Left forelimb (tissue), 1 donor: ENCODE results near the gene FHOD1.
A peak's percentile ranks its signal among the peaks of the same experiment; 100 is the strongest.

ENCODE experiments used
- DNase-seq: peaks from one replicate; pipeline ENCODE4 v3.0.0-alpha.2; 2018; ENCODE audit warnings: low spot score

FHOD1 gene

DNA sequence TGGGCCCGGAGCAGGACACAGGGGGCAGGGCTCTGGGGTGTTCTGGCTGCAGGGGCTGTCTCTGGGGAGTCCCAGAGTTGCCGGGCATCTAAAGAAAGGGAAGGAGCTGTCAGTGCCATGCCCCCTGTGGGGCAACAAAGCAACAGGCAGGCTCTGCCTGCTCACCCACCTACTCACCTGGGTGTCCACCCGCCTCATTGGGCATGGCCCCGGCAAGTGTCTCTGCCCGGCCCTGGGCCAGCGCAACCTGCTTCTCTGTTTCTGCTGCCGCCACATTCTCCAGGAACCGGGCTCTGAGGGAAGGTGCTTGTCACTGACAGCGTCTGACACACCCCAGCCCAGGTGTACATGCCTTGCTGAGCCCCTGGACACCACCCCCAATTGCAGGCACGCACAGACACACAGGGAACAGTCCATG lies 13.1 kb downstream of the FHOD1 start:
- peak; percentile 58 for DNase-seq

DNA sequence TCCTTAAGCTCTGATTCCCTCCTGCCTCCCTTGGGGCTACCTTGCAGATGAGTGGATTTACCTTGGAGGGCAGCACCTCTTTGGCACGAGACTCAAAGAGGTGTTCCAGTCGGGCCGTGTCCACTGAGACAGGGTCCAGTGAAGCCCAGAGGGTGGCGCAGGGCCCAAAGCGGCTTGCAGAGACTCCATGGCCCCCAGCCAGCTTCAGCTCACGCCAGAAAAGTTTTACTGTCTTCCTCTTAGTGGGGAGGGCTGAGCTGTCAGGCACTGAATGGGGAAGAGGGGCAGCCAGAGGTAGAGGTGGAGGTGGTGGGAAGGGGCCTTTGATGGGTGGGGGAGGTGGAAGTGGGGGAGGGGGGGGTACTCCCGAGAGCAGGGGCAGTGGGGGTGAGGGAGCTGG lies 13.7 kb downstream of the FHOD1 start:
- DNase-seq = no peak

DNA sequence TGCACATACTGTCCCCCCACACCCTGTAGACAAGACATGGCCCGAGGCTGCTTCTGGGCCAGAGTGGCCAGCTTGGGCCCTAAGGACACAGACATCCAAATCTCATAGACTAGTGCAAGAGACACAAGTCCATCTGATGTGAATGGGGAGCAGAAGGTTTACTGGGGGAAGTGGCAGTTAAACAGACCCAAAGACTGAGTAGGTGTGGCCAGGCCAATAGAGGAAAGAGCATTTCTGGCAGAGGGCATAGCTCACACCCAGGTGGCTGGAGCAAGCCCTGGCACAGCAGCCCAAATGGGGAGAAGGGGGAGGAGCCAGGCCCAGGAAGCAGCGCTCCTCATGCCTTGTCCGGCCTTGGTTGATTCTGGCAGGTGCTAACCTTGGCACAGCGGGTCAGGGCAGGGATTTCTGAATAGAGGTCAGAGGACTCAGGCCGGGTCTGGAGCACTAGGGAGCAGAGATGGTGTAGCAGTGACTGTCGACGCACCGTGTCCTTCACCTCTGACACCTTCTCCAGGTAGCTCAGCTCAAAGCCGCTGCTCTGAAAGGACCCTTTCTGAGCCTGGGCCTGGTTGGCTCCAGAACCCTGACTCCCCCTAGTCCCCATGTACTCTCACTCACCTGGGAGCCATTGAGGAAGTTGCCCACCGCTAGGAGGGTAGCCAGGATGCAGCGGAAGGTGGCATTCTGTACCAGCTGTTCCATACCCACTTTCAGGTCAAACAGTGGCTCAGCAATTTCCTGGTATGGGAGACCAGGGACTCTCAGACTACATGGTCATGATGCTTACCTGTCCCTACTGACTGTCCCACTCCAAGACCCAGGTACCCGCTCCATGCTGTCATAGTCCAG lies 16.2 kb downstream of the FHOD1 start:
- DNase-seq = no peak

DNA sequence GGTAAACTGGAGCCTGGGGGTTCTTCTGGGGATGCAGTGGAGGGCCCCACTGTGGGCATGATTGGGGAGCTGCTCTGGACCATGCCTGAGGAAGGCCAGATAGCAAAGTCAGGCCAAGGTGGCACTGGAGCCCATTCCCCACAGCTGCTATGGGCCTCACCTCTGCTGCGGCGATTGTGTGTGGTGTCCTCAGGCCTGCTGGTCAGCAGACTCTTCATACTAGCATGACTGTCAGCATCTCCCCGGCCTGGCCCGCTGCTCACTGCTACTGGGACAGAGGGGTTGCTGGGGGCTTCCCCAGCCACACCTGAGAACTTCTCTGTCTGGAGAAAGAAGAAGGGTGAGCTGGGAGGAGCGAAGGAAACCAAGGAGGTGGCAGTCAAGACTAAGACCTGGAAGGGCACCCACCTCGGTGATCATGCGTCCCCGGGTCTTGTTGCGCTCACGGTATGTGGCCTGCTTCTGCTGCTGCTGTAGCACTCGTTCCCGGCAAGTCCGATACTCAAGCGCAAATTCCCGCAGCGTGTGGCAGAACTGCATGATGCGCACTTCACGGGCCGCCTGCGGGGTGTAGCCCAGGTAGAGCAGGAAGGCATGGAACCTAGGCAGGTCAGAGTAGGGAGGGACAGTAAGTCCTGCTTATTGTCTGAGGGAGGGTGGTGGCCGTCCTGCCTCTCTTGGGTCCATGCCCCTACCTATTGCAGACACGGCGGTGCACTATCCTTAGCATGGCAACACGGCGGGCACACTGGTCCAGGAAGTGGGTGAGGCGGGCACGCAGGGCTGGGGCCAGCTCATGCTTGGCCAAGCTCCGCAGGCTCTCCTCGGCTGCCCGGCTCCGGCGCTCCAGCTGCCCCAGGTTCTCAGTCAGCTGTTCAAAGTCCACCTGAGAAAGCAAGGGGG lies 17.1 kb downstream of the FHOD1 start:
- peak; percentile 62 for DNase-seq

DNA sequence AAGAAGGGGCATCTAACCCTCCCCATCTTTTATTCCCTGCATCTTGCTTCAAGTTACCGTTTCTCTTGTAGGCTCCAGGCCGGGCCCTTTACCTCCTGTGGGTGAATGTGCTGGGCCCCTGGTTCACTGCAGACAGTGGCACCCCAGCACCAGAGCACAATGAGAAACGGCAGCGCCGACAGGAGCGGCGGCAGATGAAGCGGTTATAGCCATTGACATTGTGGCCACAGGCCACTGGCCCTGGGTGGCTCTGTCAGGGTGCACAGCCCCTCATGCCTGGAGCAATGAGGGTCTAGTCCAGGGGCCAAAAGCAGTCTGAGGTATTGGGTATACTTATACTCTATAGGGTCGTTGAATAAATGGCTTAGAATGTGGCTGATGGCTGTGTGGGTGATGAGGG lies 18.4 kb downstream of the FHOD1 start:
- no peak for DNase-seq

DNA sequence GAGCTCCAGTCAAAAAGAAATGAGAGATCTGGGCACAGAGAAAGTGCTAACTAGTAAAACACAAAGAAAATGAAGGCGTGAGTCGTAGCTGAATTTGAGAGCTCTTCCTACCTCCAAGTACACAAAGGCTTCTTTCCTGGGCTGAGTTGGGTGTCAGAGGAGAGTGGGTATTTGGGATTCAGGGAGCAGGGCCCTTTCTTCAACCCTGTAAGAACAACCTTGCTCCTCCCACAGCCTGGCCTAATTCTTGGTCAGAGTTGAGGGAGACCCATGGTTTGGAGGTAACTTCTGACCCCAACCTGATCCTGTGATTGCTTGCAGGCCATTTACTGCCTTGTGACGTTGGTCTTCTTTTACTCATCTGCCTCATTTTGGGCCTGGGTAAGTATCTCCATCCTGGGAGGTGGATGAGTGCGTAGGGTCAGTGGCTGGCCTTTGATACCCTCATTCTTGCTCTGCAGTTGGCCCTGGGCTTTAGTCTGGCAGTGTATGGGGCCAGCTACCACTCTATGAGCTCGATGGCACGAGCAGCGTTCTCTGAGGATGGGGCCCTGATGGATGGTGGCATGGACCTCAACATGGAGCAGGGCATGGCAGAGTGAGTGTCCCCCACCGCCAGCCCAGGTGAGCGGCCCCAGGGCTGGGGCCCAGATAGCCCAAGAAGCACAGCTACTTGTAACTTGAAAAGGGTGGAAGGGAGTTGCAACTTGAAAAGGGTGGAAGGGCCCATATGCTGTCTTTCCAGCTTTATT lies 19.1 kb downstream of the FHOD1 start:
- DNase-seq = no peak

DNA sequence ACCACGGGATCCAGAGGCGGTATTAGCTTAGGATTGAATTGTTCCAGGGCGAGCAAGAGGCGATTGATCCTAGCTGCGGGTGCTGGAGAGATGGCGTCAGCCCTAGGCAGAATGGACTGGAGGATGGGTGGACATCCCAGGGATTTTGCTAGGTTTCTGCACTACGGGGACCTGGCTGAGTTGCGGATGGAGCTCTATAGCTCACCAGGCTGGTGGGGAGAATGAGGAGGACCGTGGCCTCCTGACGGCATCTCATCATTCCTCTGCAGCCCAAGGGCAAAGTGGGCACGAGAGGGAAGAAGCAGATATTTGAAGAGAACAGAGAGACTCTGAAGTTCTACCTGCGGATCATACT lies 19.7 kb downstream of the FHOD1 start:
- no peak for DNase-seq

DNA sequence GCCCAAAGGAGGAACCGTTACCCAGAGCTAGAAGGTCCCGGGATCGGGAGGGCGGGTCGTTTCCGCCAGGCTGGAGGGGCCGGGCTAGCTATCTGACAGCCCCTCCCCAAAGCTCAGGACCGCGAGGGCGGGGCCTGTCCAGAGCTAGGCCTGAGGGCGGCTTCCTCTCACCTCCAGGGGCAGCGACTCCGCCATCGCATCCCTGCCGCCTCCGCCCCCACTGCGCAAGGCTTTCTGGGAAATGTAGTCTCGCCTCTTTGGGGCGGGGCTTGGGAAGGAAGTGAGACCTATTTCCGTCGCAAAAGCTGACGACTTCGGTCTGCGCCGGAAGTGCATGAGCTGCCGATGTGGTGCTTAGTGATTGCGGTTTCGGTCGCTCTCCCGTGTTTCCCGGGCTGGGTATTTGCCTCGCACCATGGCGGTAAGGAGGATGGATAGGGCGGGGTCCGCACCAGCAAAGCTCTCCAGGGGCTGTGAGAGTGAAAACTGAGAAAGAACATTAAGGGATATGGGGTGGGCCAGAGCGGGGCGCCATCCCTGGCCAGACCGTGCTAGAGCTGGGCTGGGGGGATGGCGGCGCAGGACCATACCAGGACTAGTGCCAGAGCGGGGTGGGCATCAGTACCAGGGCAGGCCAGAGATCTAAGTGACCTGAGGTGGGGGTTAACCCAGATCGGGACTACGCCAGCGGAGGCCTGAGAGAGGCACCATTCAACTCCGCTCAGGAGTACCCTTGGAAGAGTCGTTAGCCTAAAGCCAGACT lies 20.3 kb downstream of the FHOD1 start, which contains the start of gene TMEM208:
TSS of gene TMEM208 (plus strand) at position 327 of the 763 bp plus-strand sequence. CDS start at position 416, 89 bp downstream.
- peak; percentile 98 for DNase-seq

DNA sequence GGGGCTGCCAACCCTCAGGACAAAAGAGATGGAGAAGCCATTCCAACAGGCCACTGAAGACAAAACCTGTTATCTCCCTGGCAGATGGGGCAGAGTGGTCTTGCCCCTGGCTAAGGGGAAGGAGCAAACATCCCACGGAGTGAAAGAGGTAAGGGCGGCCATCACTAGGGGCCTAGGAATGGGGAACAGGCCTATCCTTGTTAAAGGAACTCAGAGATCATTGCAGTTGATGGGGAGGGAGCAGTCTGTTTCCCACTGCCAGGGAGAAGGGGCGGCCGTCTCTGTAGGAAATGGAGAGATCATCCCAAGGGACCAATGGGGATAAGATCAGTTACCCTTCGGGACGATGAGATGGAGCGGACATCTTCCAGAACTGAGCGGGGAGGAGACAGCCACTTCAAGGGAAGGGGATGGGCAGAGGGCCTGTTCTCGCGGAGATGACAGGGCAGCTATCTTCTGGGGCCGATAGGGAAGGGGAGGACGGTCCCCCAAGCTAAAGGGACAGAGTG lies 20.9 kb downstream of the FHOD1 start:
- no peak for DNase-seq

DNA sequence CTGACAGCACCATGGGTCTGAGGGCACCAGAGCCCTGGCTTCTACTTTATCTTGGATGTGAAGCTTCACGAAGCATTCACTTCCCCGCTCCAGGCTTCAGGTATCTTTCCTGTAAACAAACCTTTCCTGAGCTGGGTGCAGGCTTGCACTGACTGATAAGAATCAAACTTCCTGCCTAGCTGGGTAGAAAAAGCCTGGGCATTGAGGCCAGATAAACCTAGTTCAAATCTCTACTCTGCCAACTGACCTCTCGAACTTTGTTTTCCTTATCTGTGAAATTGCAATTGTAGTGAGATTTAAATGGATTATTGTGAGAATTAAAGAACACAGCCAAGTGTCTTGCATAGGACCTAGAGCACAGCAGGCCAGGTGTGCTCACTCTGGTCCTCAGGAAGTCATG lies 23.3 kb downstream of the FHOD1 start:
- DNase-seq = no peak

DNA sequence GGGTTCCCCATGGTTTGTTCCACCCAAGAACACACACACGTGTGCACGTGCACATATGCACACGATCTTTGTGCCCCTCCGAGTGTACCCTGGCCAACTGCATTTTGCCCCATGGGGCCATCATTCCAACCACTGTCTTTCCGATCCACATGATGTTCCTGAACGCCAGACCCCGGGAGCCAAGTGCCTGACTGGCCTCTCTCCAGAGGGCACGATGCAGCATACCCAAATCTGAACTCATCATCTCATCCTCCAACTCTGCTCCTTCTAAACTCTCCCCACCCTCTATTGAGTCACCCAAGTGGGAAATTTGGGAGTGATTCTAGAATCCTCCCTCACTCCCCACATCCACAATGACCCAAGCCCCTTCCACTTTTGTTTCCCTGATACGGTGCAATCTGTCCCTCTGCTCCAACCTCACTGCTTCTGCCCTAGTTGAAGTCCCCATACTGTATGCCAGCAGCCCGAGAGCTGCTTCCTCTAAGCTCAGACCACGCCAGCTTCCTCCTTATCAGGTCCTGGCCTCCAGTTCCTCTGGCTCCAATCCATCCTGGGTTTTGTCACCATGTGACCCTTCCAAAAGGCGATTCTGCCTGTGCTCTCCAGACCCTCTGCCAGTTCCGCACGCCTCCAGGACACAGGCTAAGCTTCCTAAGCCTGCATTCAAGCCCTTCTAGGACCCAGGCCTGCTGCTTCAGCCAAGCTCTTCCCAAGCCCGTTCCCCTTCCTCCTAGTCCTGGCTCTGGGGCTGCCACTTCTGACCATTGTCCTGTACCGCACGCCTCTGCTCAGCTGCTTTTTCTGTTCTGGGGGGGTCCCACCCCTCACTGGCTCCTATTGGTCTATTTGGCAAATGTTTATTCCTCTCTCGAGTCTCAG lies 30.4 kb downstream of the FHOD1 start:
- DNase-seq = no peak

DNA sequence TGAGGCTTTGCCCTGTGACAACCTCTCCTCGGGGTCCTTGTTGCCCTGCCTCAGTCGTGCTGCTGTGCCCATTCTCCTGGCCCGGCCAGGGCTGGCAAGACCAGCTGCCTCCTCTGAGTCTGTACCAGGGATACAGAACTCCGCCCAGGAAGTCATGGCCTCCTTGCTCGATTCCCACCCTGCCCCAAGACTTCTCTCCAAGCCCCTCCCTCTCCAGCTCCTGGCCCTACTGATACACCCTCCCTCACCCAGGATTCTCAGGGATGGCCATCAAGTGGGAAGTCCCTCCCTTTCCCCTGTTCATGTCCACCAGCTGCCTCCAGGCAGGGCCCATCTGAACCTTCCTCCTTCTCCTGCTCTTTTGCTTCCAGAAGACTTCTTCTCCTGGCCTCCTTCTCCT lies 31.6 kb downstream of the FHOD1 start:
- DNase-seq = no peak

DNA sequence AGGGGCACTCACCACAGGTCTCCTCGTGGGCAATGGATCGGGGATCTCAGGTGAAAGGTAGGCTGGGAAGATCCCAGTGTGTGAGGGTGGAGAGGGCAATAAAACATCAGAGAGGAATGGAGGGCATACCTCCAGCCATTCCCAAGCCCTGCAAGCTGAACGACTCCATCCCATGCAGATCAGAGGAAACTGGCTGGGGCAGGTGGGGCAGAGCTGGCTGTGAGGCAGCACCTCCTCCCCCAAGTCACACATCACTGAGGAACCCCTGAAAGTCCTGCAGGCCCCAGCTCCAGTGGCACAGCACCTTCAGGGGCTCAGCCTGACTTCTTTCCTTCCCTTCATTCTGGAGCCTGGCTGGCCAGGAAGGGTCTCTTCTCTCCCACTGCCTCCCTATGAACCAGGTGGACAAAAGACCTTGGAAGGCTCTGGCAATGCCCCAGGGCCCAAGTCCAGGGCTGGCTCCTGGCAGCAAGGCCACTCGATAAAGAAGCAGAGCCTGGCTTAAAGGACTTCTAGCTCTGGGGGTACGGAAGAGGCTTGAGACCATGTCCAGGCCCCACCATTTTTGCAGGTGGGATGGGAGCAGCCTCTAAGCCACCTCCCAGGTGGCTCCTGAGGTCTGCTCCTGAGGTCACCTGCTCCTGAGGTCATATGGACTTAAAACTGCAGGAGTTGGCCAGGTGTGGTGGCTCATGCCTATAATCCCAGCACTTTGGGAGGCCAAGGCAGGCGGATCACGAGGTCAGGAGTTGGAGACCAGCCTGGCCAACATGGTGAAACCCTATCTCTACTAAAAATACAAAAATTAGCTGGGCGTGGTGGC lies 33.9 kb downstream of the FHOD1 start:
- no peak for DNase-seq

DNA sequence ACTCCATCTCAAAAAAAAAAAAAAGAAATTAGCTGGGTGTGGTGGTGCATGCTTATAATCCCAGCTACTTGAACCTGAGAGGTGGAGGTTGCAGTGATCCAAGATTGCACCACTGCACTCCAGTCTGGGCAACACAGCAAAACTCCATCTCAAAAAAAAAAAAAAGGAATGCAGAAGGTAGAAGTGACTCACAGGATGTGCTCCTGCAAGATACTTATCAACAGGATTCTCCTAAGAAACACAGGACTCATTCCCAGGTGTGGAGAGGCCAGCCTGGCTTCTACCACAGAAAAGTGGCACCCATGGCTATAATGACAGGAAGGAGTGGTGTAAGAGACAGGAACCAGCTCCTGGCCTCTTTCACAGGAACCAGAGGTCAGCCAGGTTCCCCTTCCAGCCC lies 34.5 kb downstream of the FHOD1 start:
- DNase-seq = no peak

DNA sequence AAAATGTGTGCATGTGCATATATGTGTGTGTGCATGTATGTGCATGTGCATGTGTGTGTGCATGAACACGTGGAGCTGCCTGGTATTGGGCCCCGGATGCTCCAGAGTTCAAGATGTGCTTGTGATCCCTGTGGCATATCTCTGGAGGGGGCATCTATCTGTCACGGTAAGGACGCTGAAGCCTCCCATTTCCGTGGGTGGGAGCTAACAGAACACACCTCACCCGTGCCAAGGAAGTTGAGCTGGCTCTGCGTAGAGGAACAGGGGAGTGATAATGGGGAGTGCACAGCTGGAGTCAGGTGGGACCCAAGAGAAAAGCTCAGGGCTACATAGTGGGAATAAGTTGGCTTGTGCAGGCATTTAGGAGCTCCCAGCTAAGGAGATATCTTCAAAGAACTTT lies 35.6 kb downstream of the FHOD1 start:
- DNase-seq = no peak

DNA sequence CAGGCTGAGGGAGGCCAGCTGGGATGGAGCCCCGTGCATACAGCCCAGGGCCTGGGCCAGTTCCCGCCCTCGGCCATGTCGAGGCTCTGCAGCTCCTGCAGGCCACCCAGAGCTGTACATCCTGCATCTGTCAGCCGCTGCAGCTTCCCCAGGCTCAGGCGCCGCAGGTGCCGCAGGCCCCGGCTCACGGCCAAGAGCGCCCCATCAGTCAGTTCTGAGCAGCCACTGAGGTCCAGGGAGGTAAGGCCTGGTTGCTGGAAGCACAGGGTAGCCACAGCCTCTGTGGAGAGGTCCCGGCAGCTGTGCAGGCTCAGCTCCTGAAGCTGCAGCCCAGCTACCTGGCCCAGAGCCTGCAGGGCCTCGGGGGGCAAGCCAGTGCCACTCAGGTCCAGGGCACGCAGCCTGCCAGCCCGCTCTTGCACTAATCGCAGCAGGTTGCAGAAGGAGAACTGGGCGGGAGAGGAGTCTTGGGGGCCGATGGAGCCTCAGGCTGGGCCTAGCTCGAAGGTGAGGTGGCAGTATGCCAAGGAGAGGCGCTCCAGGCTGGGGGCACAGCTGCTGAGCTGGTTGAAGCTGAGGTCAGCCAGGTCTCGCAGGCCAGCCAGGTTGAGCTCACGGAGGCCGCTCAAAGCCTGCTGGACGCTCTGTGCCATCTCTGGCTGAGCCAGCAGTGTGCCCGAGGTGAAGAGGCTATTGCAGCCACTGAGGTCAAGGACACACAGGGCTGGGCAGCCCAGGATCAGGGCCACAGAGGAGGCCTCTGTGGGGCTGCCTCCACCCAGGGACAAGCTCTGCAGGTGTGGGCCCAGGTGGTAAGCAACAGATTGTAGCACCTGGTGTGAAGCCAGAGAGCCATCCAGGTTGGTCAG lies 37.0 kb downstream of the FHOD1 start:
- DNase-seq = no peak

DNA sequence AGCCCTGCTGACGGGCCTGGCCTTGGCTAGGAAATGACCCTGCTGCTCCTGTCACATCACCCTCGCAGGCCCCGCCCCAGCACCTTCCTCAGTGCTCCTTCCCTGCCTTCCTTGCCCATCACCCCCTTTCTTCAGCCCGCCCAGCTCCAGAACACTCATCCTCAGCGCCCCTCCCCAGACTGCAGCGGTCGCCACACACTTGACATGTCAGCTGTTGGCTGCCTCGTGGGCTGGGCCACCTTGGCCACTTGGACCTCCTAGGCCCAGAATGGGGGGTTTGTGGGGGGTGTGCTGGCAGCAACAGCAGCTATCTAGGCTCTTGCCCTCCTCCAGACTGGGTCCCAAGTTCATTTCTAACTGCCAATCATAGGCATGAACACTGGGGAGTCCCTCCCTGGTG lies 37.7 kb downstream of the FHOD1 start:
- no peak for DNase-seq

DNA sequence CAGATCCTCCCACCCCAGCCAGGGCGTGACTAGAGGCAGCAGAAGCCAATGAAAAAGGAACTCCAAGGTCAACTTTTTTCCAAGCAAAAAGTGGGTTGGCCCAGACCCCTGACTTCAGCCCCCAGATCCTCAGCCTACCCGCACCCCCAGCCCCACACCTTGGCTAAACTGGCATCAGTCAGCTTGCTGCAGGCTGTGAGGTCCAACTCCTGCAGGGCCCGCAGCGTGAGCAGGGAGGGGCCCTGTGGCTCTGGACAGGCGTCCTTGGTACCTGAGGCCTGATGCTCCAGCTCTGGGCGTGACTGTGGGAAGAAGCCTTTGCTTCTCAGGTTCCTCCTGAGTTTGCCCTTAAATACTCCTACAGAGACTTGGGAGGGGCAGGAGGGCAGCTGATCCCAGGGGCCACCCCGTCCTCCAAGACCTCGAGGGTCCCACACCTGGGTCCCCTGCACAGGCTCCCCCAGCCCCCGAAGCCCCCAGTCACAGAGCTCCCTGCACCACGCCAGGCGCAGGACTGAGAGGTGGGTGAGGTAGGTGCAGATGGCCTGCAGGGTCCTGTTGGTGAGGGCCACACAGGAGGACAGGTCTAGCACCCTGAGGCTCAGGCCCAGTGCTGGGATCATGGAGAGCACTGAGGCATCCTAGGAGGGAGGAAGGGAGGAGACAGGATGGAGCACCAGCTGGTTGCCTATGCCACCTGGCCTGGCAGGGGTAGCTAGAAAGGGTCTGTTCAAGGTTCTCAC lies 39.0 kb downstream of the FHOD1 start:
- DNase-seq = no peak
